IMR-90 (cell line): ENCODE measurements around the gene ARHGEF1.

ENCODE experiments used
- BHLHE40 ChIP-seq: fragments of 150-350 bp; IDR thresholded peaks from 2 replicates; pipeline ENCODE4 v1.6.1; 2016; ENCODE audit warnings: mild to moderate bottlenecking, low read depth, low read length
- CEBPB ChIP-seq: IDR thresholded peaks from 2 replicates; pipeline ENCODE4 v1.6.1; 2012; ENCODE audit warnings: low read depth, low read length, improper control_type of control experiment
- CHD1 ChIP-seq: IDR thresholded peaks from 2 replicates; pipeline ENCODE4 v1.6.1; 2012; ENCODE audit warnings: low read depth, low read length, improper control_type of control experiment
- MAFK ChIP-seq: IDR thresholded peaks from 2 replicates; pipeline ENCODE4 v1.6.1; 2012; ENCODE audit warnings: low read depth, low read length, improper control_type of control experiment
- MXI1 ChIP-seq: IDR thresholded peaks from 2 replicates; pipeline ENCODE4 v1.6.1; 2012; ENCODE audit warnings: low read depth, mild to moderate bottlenecking, low read length, moderate library complexity, borderline replicate concordance
- POLR2A ChIP-seq: IDR thresholded peaks from 2 replicates; pipeline ENCODE4 v1.6.1; 2012; ENCODE audit warnings: mild to moderate bottlenecking, low read depth, low read length
- RAD21 ChIP-seq: IDR thresholded peaks from 2 replicates; pipeline ENCODE4 v1.6.1; 2012; ENCODE audit warnings: low read length, improper control_type of control experiment
- RCOR1 ChIP-seq: IDR thresholded peaks from 2 replicates; pipeline ENCODE4 v1.6.1; 2012; ENCODE audit warnings: mild to moderate bottlenecking, low read length, improper control_type of control experiment; ENCODE audit not compliant: insufficient replicate concordance
- RFX5 ChIP-seq: IDR thresholded peaks from 2 replicates; pipeline ENCODE4 v1.8.0; 2012; ENCODE audit warnings: low read depth, mild to moderate bottlenecking, low read length, moderate library complexity
- SMC3 ChIP-seq: fragments of 150-350 bp; IDR thresholded peaks from 2 replicates; pipeline ENCODE4 v1.6.1; 2016; ENCODE audit warnings: low read depth, mild to moderate bottlenecking, antibody characterized with exemption, low read length, moderate library complexity
- TF ChIP-seq, protein P1 (sequence below): conservative IDR thresholded peaks from 2 replicates; pipeline ENCODE4 v1.5.1; 2012; ENCODE audit warnings: mild to moderate bottlenecking, low read depth, low read length, improper control_type of control experiment
- TF ChIP-seq, protein P2 (sequence below): fragments of 150-350 bp; IDR thresholded peaks from 2 replicates; pipeline ENCODE4 v1.6.1; 2017; ENCODE audit warnings: mild to moderate bottlenecking, antibody characterized with exemption, low read length, low read depth
- TF ChIP-seq, protein P3 (sequence below): fragments of 150-350 bp; IDR thresholded peaks from 2 replicates; pipeline ENCODE4 v1.6.1; 2016; ENCODE audit warnings: low read depth, mild to moderate bottlenecking, low read length, moderate library complexity, borderline replicate concordance

DNA sequence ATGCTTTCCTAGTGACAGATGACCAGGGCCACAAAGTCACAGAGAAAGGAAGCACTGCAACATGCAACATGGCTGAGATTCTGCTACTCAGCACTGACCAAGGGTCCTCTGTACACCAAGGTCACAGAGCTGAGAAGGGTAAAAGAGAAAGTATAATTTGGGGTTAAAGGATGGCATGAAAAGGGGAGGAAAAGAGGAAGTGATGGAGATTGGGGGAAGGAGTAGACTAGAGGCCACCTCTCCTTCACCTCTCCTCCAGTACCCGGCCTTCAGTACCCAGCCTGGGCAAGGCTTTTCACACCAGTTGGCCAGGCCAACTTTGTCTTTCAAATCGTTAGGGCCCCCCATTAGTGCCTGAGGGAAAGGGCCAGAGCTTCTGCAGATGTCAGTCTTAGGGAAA, 29.2 kb upstream of the ARHGEF1 start:
- TF ChIP-seq MXI1 = no peak
- TF ChIP-seq BHLHE40 = no peak
- TF ChIP-seq, protein P1, sequence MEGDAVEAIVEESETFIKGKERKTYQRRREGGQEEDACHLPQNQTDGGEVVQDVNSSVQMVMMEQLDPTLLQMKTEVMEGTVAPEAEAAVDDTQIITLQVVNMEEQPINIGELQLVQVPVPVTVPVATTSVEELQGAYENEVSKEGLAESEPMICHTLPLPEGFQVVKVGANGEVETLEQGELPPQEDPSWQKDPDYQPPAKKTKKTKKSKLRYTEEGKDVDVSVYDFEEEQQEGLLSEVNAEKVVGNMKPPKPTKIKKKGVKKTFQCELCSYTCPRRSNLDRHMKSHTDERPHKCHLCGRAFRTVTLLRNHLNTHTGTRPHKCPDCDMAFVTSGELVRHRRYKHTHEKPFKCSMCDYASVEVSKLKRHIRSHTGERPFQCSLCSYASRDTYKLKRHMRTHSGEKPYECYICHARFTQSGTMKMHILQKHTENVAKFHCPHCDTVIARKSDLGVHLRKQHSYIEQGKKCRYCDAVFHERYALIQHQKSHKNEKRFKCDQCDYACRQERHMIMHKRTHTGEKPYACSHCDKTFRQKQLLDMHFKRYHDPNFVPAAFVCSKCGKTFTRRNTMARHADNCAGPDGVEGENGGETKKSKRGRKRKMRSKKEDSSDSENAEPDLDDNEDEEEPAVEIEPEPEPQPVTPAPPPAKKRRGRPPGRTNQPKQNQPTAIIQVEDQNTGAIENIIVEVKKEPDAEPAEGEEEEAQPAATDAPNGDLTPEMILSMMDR = no peak
- no peak for TF ChIP-seq POLR2A
- TF ChIP-seq, protein P2, sequence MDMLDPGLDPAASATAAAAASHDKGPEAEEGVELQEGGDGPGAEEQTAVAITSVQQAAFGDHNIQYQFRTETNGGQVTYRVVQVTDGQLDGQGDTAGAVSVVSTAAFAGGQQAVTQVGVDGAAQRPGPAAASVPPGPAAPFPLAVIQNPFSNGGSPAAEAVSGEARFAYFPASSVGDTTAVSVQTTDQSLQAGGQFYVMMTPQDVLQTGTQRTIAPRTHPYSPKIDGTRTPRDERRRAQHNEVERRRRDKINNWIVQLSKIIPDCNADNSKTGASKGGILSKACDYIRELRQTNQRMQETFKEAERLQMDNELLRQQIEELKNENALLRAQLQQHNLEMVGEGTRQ = no peak
- no peak for TF ChIP-seq RCOR1
- TF ChIP-seq, protein P3, sequence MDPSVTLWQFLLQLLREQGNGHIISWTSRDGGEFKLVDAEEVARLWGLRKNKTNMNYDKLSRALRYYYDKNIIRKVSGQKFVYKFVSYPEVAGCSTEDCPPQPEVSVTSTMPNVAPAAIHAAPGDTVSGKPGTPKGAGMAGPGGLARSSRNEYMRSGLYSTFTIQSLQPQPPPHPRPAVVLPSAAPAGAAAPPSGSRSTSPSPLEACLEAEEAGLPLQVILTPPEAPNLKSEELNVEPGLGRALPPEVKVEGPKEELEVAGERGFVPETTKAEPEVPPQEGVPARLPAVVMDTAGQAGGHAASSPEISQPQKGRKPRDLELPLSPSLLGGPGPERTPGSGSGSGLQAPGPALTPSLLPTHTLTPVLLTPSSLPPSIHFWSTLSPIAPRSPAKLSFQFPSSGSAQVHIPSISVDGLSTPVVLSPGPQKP = no peak
- no peak for TF ChIP-seq SMC3
- no peak for TF ChIP-seq RAD21
- TF ChIP-seq RFX5 = no peak
- no peak for TF ChIP-seq CHD1
- TF ChIP-seq MAFK = no peak
- no peak for TF ChIP-seq CEBPB
